Fibroblast of peridontal ligament (primary cell): ENCODE results near the gene DCLK3.
A peak's percentile ranks its signal among the peaks of the same experiment; 100 is the strongest.

Experiments
- DNase-seq: peaks from one replicate; pipeline ENCODE4 v3.0.0-alpha.2; 2010; ENCODE audit errors: extremely low read depth

Gene DCLK3

GRCh38 chr3:36763850-36764703 is at the start of gene DCLK3:
TSS of gene DCLK3 (minus strand) at chr3:36764553. CDS start at chr3:36764263, 290 bp downstream.
- DNase-seq = no peak

GRCh38 chr3:36813305-36813704 is 49.0 kb upstream of the DCLK3 start:
- no peak for DNase-seq

GRCh38 chr3:36812240-36812639 is 47.9 kb upstream of the DCLK3 start:
- no peak for DNase-seq

GRCh38 chr3:36811768-36812167 is 47.4 kb upstream of the DCLK3 start:
- DNase-seq = no peak

GRCh38 chr3:36804295-36805055 is 40.1 kb upstream of the DCLK3 start:
- DNase-seq = no peak

GRCh38 chr3:36803091-36803791 is 38.9 kb upstream of the DCLK3 start:
- DNase-seq = no peak

- no peak for DNase-seq
Measured at GRCh38 chr3:36800533-36801116, 36.3 kb upstream of the DCLK3 start.

GRCh38 chr3:36796881-36797280 is 32.5 kb upstream of the DCLK3 start:
- peak; percentile 37 for DNase-seq

GRCh38 chr3:36796161-36796560 is 31.8 kb upstream of the DCLK3 start:
- DNase-seq = no peak

GRCh38 chr3:36795622-36796021 is 31.3 kb upstream of the DCLK3 start:
- DNase-seq = no peak

GRCh38 chr3:36792342-36792741 is 28.0 kb upstream of the DCLK3 start:
- DNase-seq = peak; percentile 19

GRCh38 chr3:36790765-36791164 is 26.4 kb upstream of the DCLK3 start:
- DNase-seq = no peak

GRCh38 chr3:36786921-36787890 is 22.9 kb upstream of the DCLK3 start:
- no peak for DNase-seq

GRCh38 chr3:36784138-36784635 is 19.8 kb upstream of the DCLK3 start:
- peak; percentile 51 for DNase-seq

GRCh38 chr3:36777424-36778218 is 13.3 kb upstream of the DCLK3 start:
- DNase-seq = no peak

- peak; percentile 27 for DNase-seq
Measured at GRCh38 chr3:36776436-36776835, 12.1 kb upstream of the DCLK3 start.

GRCh38 chr3:36774052-36774451 is 9.7 kb upstream of the DCLK3 start:
- DNase-seq = peak; percentile 70

- DNase-seq = no peak
Measured at GRCh38 chr3:36771931-36772330, 7.6 kb upstream of the DCLK3 start.

- DNase-seq = no peak
Measured at GRCh38 chr3:36769926-36770325, 5.6 kb upstream of the DCLK3 start.

- no peak for DNase-seq
Measured at GRCh38 chr3:36765104-36765503, 751 bp upstream of the DCLK3 start.
